ENCODE results near the gene XRCC4. TPM values are rescaled to one million over a fixed set of nuclear protein-coding genes. Genes with fewer than 3 reads are reported as not detected.

The XRCC4 gene
- total and polyA plus RNA-seq, 2 of the 8 experiments (the other 6 are each of a cell fraction or from before 2014, with no cell fraction given), result 3.0 to 8.3 TPM

- 81% methylated on average over 4 of the region's 4 CpGs; no CpG with 5 or more reads in 1 of the 2 experiments for WGBS, 2 experiments (ENCODE audit: extremely low coverage in 1 of 2, insufficient coverage in 1 of 2, insufficient read length in 1 of 2, insufficient replicate concordance in 2 of 2, low coverage in 1 of 2, low lambda C conversion rate in 2 of 2, missing lambda C conversion rate in 1 of 2)
- Histone ChIP-seq H3K14ac (ENCODE audit: insufficient read length) (no peak overlapping the region), H3K4ac (replicated peaks; ENCODE audit: insufficient read length, low read depth, low read length) (no peak overlapping the region), H3K23ac (ENCODE audit: insufficient read length) (no peak overlapping the region), H3K27me3 (replicated peaks in 1 of 4; ENCODE audit: control insufficient read depth in 3 of 4, extremely low read depth in 1 of 4, insufficient read depth in 3 of 4, low read length in 3 of 4) (no peaks in the 10 kb centered on the region), H2BK20ac (ENCODE audit: low read length) (no peak overlapping the region), H4K8ac (ENCODE audit: extremely low read depth, insufficient read depth, low read length) (no peak overlapping the region), H2AK5ac (ENCODE audit: low read depth, low read length) (no peak overlapping the region), H3K18ac (ENCODE audit: extremely low read depth, low read length) (no peak overlapping the region), H3K79me2 (ENCODE audit: control insufficient read depth in 1 of 2, insufficient read depth in 2 of 2, low read length in 2 of 2) (no peaks in the 10 kb centered on the region), H3K4me3 (ENCODE audit: extremely low read depth in 1 of 4, insufficient read depth in 2 of 4, low read depth in 3 of 4, low read length in 4 of 4) (no peak overlapping the region), H3K9ac (replicated peaks in 1 of 4; ENCODE audit: extremely low read depth in 1 of 4, low read depth in 3 of 4, low read length in 3 of 4) (no peak overlapping the region), H2BK5ac (ENCODE audit: low read depth, low read length) (no peak overlapping the region), H4K5ac (ENCODE audit: insufficient read length, low read depth, low read length) (no peak overlapping the region), H3K4me2 (ENCODE audit: insufficient read depth in 1 of 2, low read depth in 2 of 2, low read length in 2 of 2) (no peak overlapping the region), H3K36me3 (ENCODE audit: control insufficient read depth in 2 of 4, insufficient read depth in 4 of 4, low read length in 3 of 4) (no peaks in the 10 kb centered on the region), H3K23me2 (ENCODE audit: low read depth, low read length) (no peaks in the 10 kb centered on the region), H3K9me3 (ENCODE audit: insufficient read depth in 2 of 2, low read depth in 1 of 2, low read length in 1 of 2) (no peaks in the 10 kb centered on the region), H2BK12ac (ENCODE audit: low read depth, low read length) (no peak overlapping the region), H3K27ac (ENCODE audit: low read depth, low read length) (no peak overlapping the region), H3K79me1 (ENCODE audit: low read depth, low read length) (no peaks in the 10 kb centered on the region), H2BK120ac (replicated peaks; ENCODE audit: low read depth, low read length) (no peak overlapping the region), H3K56ac (replicated peaks; ENCODE audit: insufficient read length, low read depth, low read length) (no peak overlapping the region), H4K91ac (replicated peaks; ENCODE audit: insufficient read length, low read length) (no peak overlapping the region), H2AFZ (ENCODE audit: low read length) (no peak overlapping the region), H2BK15ac (ENCODE audit: low read length) (no peak overlapping the region), H4K20me1 (replicated peaks in 1 of 2; ENCODE audit: control insufficient read depth in 1 of 2, insufficient read depth in 2 of 2, low read length in 2 of 2) (no peaks in the 10 kb centered on the region), H3K4me1 (replicated peaks in 1 of 4; ENCODE audit: control insufficient read depth in 3 of 4, insufficient read depth in 4 of 4, low read length in 3 of 4) (peaks cover 0 to 2% (median 0%) of the 10 kb centered on the region in 4 experiments; a peak in 1 of 7 replicates)
- POLR2A ChIA-PET (ENCODE audit: partially characterized antibody), result no interaction called here
- CTCF ChIA-PET (ENCODE audit: partially characterized antibody), result no interaction called here
- DNase-seq (ENCODE audit: low read depth in 1 of 2, low spot score in 2 of 2) (no peak), FAIRE-seq (no peak)
- TF ChIP-seq CTBP2 (IDR thresholded peaks at IDR 0.05; ENCODE audit: borderline replicate concordance, insufficient read depth, insufficient read length, low read length) (no peak), TCF12 (IDR thresholded peaks at IDR 0.05; ENCODE audit: low read depth, low read length) (no peak), BACH1 (IDR thresholded peaks at IDR 0.05; ENCODE audit: low read length) (no peak), CTCF (IDR thresholded peaks at IDR 0.05; ENCODE audit: control extremely low read depth in 1 of 3, insufficient read depth in 1 of 3, low read depth in 1 of 3, low read length in 3 of 3) (no peak), TBP (IDR thresholded peaks at IDR 0.05; ENCODE audit: low read depth, low read length) (no peak), NRF1 (IDR thresholded peaks at IDR 0.05; ENCODE audit: low read depth, low read length) (no peak)
Measured at GRCh38 chr5:83219495-83219894, 142.1 kb downstream of the XRCC4 start.
